Testis (tissue), 3 donors: ENCODE measurements around the gene DENND1A. TPM values are rescaled to one million over a fixed set of nuclear protein-coding genes. Genes with fewer than 3 reads are reported as not detected.

Experiments used
- DNase-seq: peaks from one replicate; pipeline ENCODE4 v3.0.0-alpha.2; 2019
- H3K27ac ChIP-seq, 2 donors: fragments of 200-600 bp; sonication (generic); one replicate each; pipeline ENCODE4 v1.5.1; 2019
- H3K27me3 ChIP-seq: fragments of 200-600 bp; sonication (generic); one replicate; pipeline ENCODE4 v1.5.1; 2019
- H3K36me3 ChIP-seq: fragments of 200-600 bp; sonication (generic); one replicate; pipeline ENCODE4 v1.5.1; 2017; ENCODE audit warnings: low read depth; ENCODE audit errors: missing control alignments
- H3K4me1 ChIP-seq: fragments of 200-600 bp; sonication (generic); one replicate; pipeline ENCODE4 v1.5.1; 2019
- H3K4me3 ChIP-seq, 2 donors: fragments of 200-600 bp; sonication (generic); one replicate each; pipeline ENCODE4 v1.5.1; 2017 to 2019
- H3K9me3 ChIP-seq: fragments of 200-600 bp; sonication (generic); one replicate; pipeline ENCODE4 v1.5.1; 2017
- POLR2A ChIP-seq: fragments of 450-650 bp; IDR thresholded peaks from one replicate; pipeline ENCODE4 v1.6.1; 2017; ENCODE audit warnings: antibody characterized with exemption, mild to moderate bottlenecking, moderate library complexity
- WGBS, 2 donors: methylation state at CpG; one replicate each; pipeline ENCODE4 v1.1.5; 2018; 5-methylcytosine and 5-hydroxymethylcytosine counted together
- intact Hi-C: fragments of 100-400 bp; cut with DNase I; formaldehyde crosslinking; loops from one replicate; pipeline ENCODE4 v1.15.1; 2023; ENCODE audit warnings: low total_unique reads
- polyA plus RNA-seq: library from polyadenylated mRNA; stranded (reverse); fragments of 350-450 nt; fragmentation: Illumina TruSeq; extraction: RNeasy Lipid Tissue Mini Kit (QIAGEN cat#74804); gene quantifications from one replicate; pipeline ENCODE4 v1.2.3, GENCODE V29; 2014; ENCODE audit warnings: low read depth, low replicate concordance; ENCODE audit not compliant: insufficient read depth
- total RNA-seq, 2 donors: library from RNA; depleted of rRNA; stranded (reverse); fragments of >200 nt; gene quantifications; one replicate each; pipeline ENCODE4 v1.2.3, GENCODE V29; 2016
- TF ChIP-seq, protein P1 (sequence below), 3 experiments: fragments of 450-650 bp in 2 of 3; fragments of 200-600 bp in 1 of 3; sonication (generic) in 1 of 3; IDR thresholded peaks; one replicate each; pipeline ENCODE4 v1.5.1; 2016 to 2019; ENCODE audit warnings: antibody characterized with exemption in 3 of 3, mild to moderate bottlenecking in 2 of 3, moderate library complexity in 1 of 3

The DENND1A gene
- total and polyA plus RNA-seq, 3 donors from 2014 or later, result 20.3 to 47.4 (median 44.9) TPM

DNA sequence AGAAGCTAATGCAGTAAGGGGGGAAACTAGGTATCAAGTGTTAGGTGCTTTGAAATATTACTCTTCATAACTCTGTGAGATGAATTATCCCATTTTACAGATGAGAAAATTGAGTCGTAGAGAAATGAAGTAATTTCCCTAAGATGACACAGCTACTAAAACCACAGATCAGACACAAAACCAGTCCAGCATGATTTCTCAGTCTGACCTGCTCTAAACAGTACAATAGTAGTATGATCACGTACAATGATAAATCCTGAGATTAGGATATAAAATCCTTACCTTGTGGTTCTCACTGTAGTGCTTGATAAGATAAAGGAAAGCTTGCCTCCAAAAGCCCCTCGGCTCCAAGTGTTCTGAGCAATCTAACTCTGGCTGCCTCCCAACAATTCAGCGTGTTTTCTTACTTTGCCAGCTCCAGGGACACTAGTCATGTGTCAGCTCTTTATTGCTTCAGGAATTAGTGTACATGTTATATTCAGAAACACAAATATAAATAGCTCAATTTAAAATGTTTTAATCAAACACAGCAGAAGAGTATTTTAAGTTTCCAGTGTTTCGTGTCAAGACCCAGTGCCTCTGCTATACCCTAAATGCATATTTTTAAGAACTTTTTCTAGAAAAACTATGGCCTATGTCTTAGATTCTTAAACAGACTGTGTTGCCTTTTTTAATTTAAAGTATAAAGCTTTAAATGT, 243.6 kb downstream of the DENND1A start:
- intact Hi-C loops, result no loop called here
- no peak overlapping the region for H3K4me3 ChIP-seq
- no peaks in the 10 kb centered on the region for H3K27me3 ChIP-seq
- H3K9me3 ChIP-seq, result no peaks in the 10 kb centered on the region
- WGBS, 2 donors, result 53 to 56% methylated on average over 5 of the region's 5 CpGs
- H3K36me3 ChIP-seq, result no peaks in the 10 kb centered on the region
- peaks cover 13% of the 10 kb centered on the region for H3K4me1 ChIP-seq
- H3K27ac ChIP-seq, result no peak overlapping the region
- peak; percentile 57 for DNase-seq
- TF ChIP-seq, protein P1, sequence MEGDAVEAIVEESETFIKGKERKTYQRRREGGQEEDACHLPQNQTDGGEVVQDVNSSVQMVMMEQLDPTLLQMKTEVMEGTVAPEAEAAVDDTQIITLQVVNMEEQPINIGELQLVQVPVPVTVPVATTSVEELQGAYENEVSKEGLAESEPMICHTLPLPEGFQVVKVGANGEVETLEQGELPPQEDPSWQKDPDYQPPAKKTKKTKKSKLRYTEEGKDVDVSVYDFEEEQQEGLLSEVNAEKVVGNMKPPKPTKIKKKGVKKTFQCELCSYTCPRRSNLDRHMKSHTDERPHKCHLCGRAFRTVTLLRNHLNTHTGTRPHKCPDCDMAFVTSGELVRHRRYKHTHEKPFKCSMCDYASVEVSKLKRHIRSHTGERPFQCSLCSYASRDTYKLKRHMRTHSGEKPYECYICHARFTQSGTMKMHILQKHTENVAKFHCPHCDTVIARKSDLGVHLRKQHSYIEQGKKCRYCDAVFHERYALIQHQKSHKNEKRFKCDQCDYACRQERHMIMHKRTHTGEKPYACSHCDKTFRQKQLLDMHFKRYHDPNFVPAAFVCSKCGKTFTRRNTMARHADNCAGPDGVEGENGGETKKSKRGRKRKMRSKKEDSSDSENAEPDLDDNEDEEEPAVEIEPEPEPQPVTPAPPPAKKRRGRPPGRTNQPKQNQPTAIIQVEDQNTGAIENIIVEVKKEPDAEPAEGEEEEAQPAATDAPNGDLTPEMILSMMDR (IDR thresholded peaks at IDR 0.05), result no peak
- no peak for TF ChIP-seq POLR2A

DNA sequence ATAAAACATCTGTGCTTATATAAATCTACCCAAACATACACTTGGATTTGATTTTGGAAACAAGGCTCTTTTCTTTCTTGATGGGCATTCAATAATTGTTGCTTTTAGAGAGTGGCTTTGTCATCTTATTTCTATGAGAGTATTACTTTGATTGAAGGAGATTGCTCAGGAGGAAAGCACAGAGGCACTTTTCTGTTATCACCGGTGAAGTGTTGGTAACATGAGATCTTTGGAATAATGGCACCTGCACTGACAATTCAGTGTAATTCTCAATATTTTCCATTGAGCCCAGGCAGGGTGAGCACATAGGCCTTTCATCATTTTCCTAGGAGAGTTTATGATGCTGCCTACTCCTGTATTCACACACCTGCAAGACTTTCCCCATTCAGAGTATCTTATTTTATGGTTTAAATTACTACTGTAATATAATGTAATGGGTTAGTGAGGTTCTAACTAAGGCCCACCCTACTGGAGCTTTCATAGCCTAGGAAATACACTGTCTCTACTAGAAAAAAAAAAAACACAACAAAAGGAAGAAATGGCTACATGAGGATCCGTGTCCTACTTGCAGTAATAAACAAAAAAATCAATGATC, 244.3 kb downstream of the DENND1A start:
- no peak overlapping the region for H3K27ac ChIP-seq
- no peaks in the 10 kb centered on the region for H3K9me3 ChIP-seq
- no peaks in the 10 kb centered on the region for H3K36me3 ChIP-seq
- intact Hi-C loops, result no loop called here
- no peak for DNase-seq
- 83 to 89% methylated on average over 2 of the region's 2 CpGs for WGBS, 2 donors
- H3K4me3 ChIP-seq, result no peak overlapping the region
- TF ChIP-seq, protein P1 (IDR thresholded peaks at IDR 0.05), result no peak
- no peak for TF ChIP-seq POLR2A
- no peaks in the 10 kb centered on the region for H3K27me3 ChIP-seq
- peaks cover 13% of the 10 kb centered on the region for H3K4me1 ChIP-seq

GRCh38 chr9:123684393-123685149, 245.4 kb downstream of the DENND1A start:
- H3K27ac ChIP-seq, result no peak overlapping the region
- H3K4me3 ChIP-seq, result no peak overlapping the region
- no peaks in the 10 kb centered on the region for H3K27me3 ChIP-seq
- TF ChIP-seq, protein P1 (IDR thresholded peaks at IDR 0.05), result no peak
- no peak for TF ChIP-seq POLR2A
- no peaks in the 10 kb centered on the region for H3K36me3 ChIP-seq
- DNase-seq, result no peak
- H3K9me3 ChIP-seq, result no peaks in the 10 kb centered on the region
- WGBS, 2 donors, result 79 to 83% methylated on average over 2 of the region's 2 CpGs
- H3K4me1 ChIP-seq, result peaks cover 13% of the 10 kb centered on the region
- intact Hi-C loops, result no loop called here

DNA sequence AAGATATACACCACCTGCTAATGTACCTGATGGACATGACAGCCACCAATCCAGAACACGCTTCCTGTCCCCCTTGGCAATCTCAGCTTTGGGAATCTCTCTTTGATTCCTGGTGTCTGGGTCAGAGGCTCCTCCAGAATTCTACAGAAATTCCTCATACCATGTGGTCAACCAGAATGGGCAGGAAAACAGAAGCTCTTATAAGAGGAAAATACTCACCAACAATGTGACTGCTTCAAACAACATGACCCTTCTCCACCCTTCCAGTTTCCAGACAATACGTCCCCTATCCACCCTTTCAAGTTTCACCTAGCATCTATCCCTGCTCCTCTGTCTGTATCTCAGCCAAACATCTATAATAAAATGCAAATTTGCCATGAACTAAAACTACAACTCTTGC, 247.2 kb downstream of the DENND1A start:
- no peaks in the 10 kb centered on the region for H3K36me3 ChIP-seq
- no peaks in the 10 kb centered on the region for H3K27me3 ChIP-seq
- no peak for TF ChIP-seq POLR2A
- TF ChIP-seq, protein P1 (IDR thresholded peaks at IDR 0.05), result no peak
- 96 to 98% methylated on average over 2 of the region's 2 CpGs for WGBS, 2 donors
- DNase-seq, result no peak
- no peak overlapping the region for H3K4me3 ChIP-seq
- intact Hi-C loops, result no loop called here
- H3K4me1 ChIP-seq, result peaks cover 13% of the 10 kb centered on the region
- H3K27ac ChIP-seq, result no peak overlapping the region
- H3K9me3 ChIP-seq, result no peaks in the 10 kb centered on the region
